Measurements from ENCODE around the gene CYSLTR2. TPM values are rescaled to one million over a fixed set of nuclear protein-coding genes. Genes with fewer than 3 reads are reported as not detected.

The CYSLTR2 gene
- total RNA-seq, 1 donor from 2014 or later: 2.1 TPM

Other genes with a start within 250 kb of the CYSLTR2 start
- 3.7 and 4.1 TPM in 2 replicates for gene LPAR6, start 240.8 kb upstream of the CYSLTR2 start, total RNA-seq
- gene RCBTB2, start 120.8 kb upstream of the CYSLTR2 start, total RNA-seq: 4.3 and 4.8 TPM in 2 replicates